Lung (tissue), 12 donors: ENCODE data around the gene SLC16A10. TPM values are rescaled to one million over a fixed set of nuclear protein-coding genes. Genes with fewer than 3 reads are reported as not detected.
A peak's percentile ranks its signal among the peaks of the same experiment; 100 is the strongest.

Experiments used
- ATAC-seq: fragments of 200-7000 bp; cut with Tn5 transposase; one replicate; pipeline ENCODE4 v1.9.1; 2020; ENCODE audit warnings: moderate number of reproducible peaks; ENCODE audit not compliant: insufficient read depth, low FRiP score
- DNase-seq, 3 donors: peaks; one replicate each; pipeline ENCODE4 v3.0.0-alpha.2; 2013 to 2017
- H3K27ac ChIP-seq, 2 donors: one replicate each; pipeline ENCODE4 v1.5.1; 2013; ENCODE audit warnings: mild to moderate bottlenecking in 2 of 2, moderate library complexity in 2 of 2, control low read depth in 1 of 2, inconsistent platforms in 1 of 2, low read depth in 1 of 2, low read length in 1 of 2
- H3K27me3 ChIP-seq, 3 donors: one replicate each; pipeline ENCODE4 v1.5.1; 2013; ENCODE audit warnings: low read length in 2 of 3; ENCODE audit not compliant: control insufficient read depth in 3 of 3, insufficient read depth in 3 of 3
- H3K36me3 ChIP-seq, 4 donors: one replicate each; pipeline ENCODE4 v1.5.1; 2013; ENCODE audit warnings: low read length in 4 of 4, mild to moderate bottlenecking in 1 of 4, moderate library complexity in 1 of 4; ENCODE audit not compliant: control insufficient read depth in 4 of 4, insufficient read depth in 4 of 4
- H3K4me1 ChIP-seq, 5 donors: one replicate each; pipeline ENCODE4 v1.5.1; 2013; ENCODE audit warnings: low read length in 5 of 5, mild to moderate bottlenecking in 2 of 5, moderate library complexity in 1 of 5; ENCODE audit not compliant: control insufficient read depth in 5 of 5, insufficient read depth in 5 of 5
- H3K4me3 ChIP-seq: one replicate; pipeline ENCODE4 v1.5.1; 2013; ENCODE audit warnings: mild to moderate bottlenecking, control low read depth, moderate library complexity
- H3K9ac ChIP-seq, 2 donors: one replicate each; pipeline ENCODE4 v1.5.1; 2013; ENCODE audit warnings: low read length in 2 of 2, control low read depth in 1 of 2; ENCODE audit not compliant: insufficient read depth in 1 of 2
- H3K9me3 ChIP-seq, 4 donors: one replicate each; pipeline ENCODE4 v1.5.1; 2013; ENCODE audit warnings: low read length in 3 of 4, mild to moderate bottlenecking in 1 of 4, moderate library complexity in 1 of 4; ENCODE audit not compliant: control insufficient read depth in 4 of 4, insufficient read depth in 3 of 4
- CTCF ChIP-seq: IDR thresholded peaks from 2 replicates; pipeline ENCODE4 v1.5.1; 2012; ENCODE audit warnings: mild to moderate bottlenecking; ENCODE audit errors: control extremely low read depth, extremely low read depth
- WGBS, 2 donors: extraction: QIAGEN DNeasy Blood & Tissue Kit; methylation state at CpG; one replicate each; pipeline ENCODE4 v1.1.7; 2013; 5-methylcytosine and 5-hydroxymethylcytosine counted together
- polyA plus RNA-seq, 2 donors: library from polyadenylated mRNA; stranded (reverse); fragments of 200-250 nt; gene quantifications; one replicate each; pipeline ENCODE4 v1.2.1, GENCODE V29; 2013
- total RNA-seq, 2 donors: library from RNA; depleted of rRNA in 1 of 2; stranded (reverse); fragments of >200 nt in 1 of 2; gene quantifications; one replicate each; pipeline ENCODE4 v1.2.1, GENCODE V29; 2014 to 2021
- donor health status: control.
- donor health status: control.
- donor health status: Bipolar disorder and iron deficiency.
- donor health status: healthy.
- donor health status: DM: yes; HTN: yes; CAD: no.

The SLC16A10 gene
- total and polyA plus RNA-seq, 4 donors = 2.0 to 10.5 (median 9.6) TPM

GRCh38 chr6:111076024-111076695 lies 11.1 kb upstream of the SLC16A10 start:
- peaks cover 0 to 3% (median 0%) of the 10 kb centered on the region in 5 donors for H3K4me1 ChIP-seq
- 31 to 59% methylated on average over 5 of the region's 5 CpGs for WGBS, 2 donors
- no peak overlapping the region for H3K9ac ChIP-seq
- H3K9me3 ChIP-seq = no peaks in the 10 kb centered on the region
- ATAC-seq = peak; percentile 62
- no peaks in the 10 kb centered on the region for H3K36me3 ChIP-seq
- H3K27me3 ChIP-seq = no peaks in the 10 kb centered on the region
- H3K27ac ChIP-seq = peak overlapping the region in 1 of 2 donors; percentile 59
- H3K4me3 ChIP-seq = no peak overlapping the region
- no peak for DNase-seq
- TF ChIP-seq CTCF = no peak

- no peaks in the 10 kb centered on the region for H3K27me3 ChIP-seq
- H3K9ac ChIP-seq = no peak overlapping the region
- no peak for ATAC-seq
- DNase-seq = peak in 2 of 3 donors; percentile 24 to 41
- H3K27ac ChIP-seq = no peak overlapping the region
- WGBS, 2 donors = 47 to 60% methylated on average over 5 of the region's 5 CpGs
- TF ChIP-seq CTCF = no peak
- H3K4me3 ChIP-seq = no peak overlapping the region
- H3K9me3 ChIP-seq = no peaks in the 10 kb centered on the region
- H3K4me1 ChIP-seq = no peaks in the 10 kb centered on the region
- H3K36me3 ChIP-seq = no peaks in the 10 kb centered on the region
Measured at GRCh38 chr6:111080698-111081097, 6.6 kb upstream of the SLC16A10 start.

- Histone ChIP-seq H3K27ac (no peak overlapping the region), H3K9ac (peak overlapping the region; percentile 2 to 61), H3K27me3 (peaks cover 0 to 24% (median 16%) of the 10 kb centered on the region in 3 donors), H3K9me3 (no peaks in the 10 kb centered on the region), H3K4me1 (peaks cover 0 to 20% (median 0%) of the 10 kb centered on the region in 5 donors), H3K36me3 (no peaks in the 10 kb centered on the region), H3K4me3 (no peak overlapping the region)
- ATAC-seq (no peak), DNase-seq (no peak)
- TF ChIP-seq CTCF = no peak
- WGBS, 2 donors = 17 to 21% methylated on average over 5 of the region's 5 CpGs
Measured at GRCh38 chr6:111086685-111087084, 618 bp upstream of the SLC16A10 start.
